Endothelial cell of umbilical vein (primary cell): ENCODE data around the gene LCN12. TPM values are rescaled to one million over a fixed set of nuclear protein-coding genes. Genes with fewer than 3 reads are reported as not detected.

Experiments used
- BruUV-seq: library from RNA; stranded (reverse); fragments of 400-500 nt; replicated peaks from 2 replicates; lab custom pipeline; 2021; lab: Mats Ljungman, UMichigan
- CTCF ChIA-PET: fragments of 300-600, 350-600 bp; sonication (Branson Sonifier 250); formaldehyde crosslinking; loops from one replicate; lab custom pipeline; 2021; ENCODE audit warnings: antibody characterized with exemption, inconsistent platforms; lab: Charles Lee
- POLR2A ChIA-PET: fragments of 300-600, 350-600 bp; sonication (Branson Sonifier 250); formaldehyde crosslinking; loops from one replicate; lab custom pipeline; 2021; ENCODE audit warnings: antibody characterized with exemption, inconsistent platforms; lab: Charles Lee
- DNase-seq: peaks from one replicate; pipeline ENCODE4 v3.0.0-alpha.2; 2011; ENCODE audit warnings: low read depth, low spot score
- FAIRE-seq: peaks from 2 replicates; lab custom pipeline; 2011; peaks lifted over from hg19 to GRCh38; lab: Jason Lieb, UNC
- H2AFZ ChIP-seq: 2 replicates; pipeline ENCODE4 v1.6.0; 2012; ENCODE audit warnings: low read depth, low read length, control low read depth, inconsistent platforms
- H3K27ac ChIP-seq: 2 replicates; pipeline ENCODE4 v1.5.1; 2011; ENCODE audit warnings: low read depth, mild to moderate bottlenecking, control low read depth, low read length, moderate library complexity; ENCODE audit not compliant: insufficient read depth
- H3K27me3 ChIP-seq, 2 experiments: 2 replicates each; pipeline versions ENCODE4 v1.6.0 to v1.6.1; 2011; ENCODE audit warnings: low read length in 2 of 2, mixed read lengths in 1 of 2; ENCODE audit not compliant: control insufficient read depth in 2 of 2, insufficient read depth in 2 of 2
- H3K36me3 ChIP-seq, 2 experiments: 2 replicates in 1 of 2; 3 replicates in 1 of 2; pipeline ENCODE4 v1.5.1; 2011; ENCODE audit warnings: low read length in 2 of 2, mild to moderate bottlenecking in 1 of 2, moderate library complexity in 1 of 2; ENCODE audit not compliant: control insufficient read depth in 2 of 2, insufficient read depth in 2 of 2; ENCODE audit errors: extremely low read depth in 1 of 2
- H3K4me1 ChIP-seq: 3 replicates; pipeline ENCODE4 v1.5.1; 2011; ENCODE audit warnings: mild to moderate bottlenecking, low read length; ENCODE audit not compliant: control insufficient read depth, insufficient read depth; ENCODE audit errors: extremely low read depth
- H3K4me2 ChIP-seq: 2 replicates; pipeline ENCODE4 v1.6.1; 2011; ENCODE audit warnings: low read length, control low read depth, mixed read lengths; ENCODE audit not compliant: insufficient read depth
- H3K4me3 ChIP-seq, 3 experiments: fragments of 200-600 bp in 1 of 3; sonication (generic), shearing (Covaris generic) in 1 of 3; replicated peaks in 1 of 3; 2 replicates each; pipeline ENCODE4 v1.5.1; 2011 to 2016; ENCODE audit warnings: control low read depth in 3 of 3, low read length in 3 of 3, mild to moderate bottlenecking in 2 of 3, inconsistent platforms in 1 of 3, low read depth in 1 of 3, moderate library complexity in 1 of 3; ENCODE audit not compliant: insufficient read depth in 1 of 3
- H3K79me2 ChIP-seq: 2 replicates; pipeline ENCODE4 v1.6.0; 2012; ENCODE audit warnings: low read length, inconsistent platforms; ENCODE audit not compliant: control insufficient read depth, insufficient read depth
- H3K9ac ChIP-seq: replicated peaks from 2 replicates; pipeline ENCODE3; 2011; ENCODE audit warnings: low read length, control low read depth; ENCODE audit not compliant: insufficient read depth; ENCODE audit errors: extremely low read depth
- H3K9me1 ChIP-seq: replicated peaks from 3 replicates; pipeline ENCODE4 v1.6.0; 2011; ENCODE audit warnings: mild to moderate bottlenecking, low read length; ENCODE audit not compliant: control insufficient read depth, insufficient read depth; ENCODE audit errors: extremely low read depth
- H3K9me3 ChIP-seq: replicated peaks from 2 replicates; pipeline ENCODE4 v1.5.1; 2012; ENCODE audit warnings: low read length, inconsistent platforms; ENCODE audit not compliant: control insufficient read depth, insufficient read depth
- H4K20me1 ChIP-seq: replicated peaks from 2 replicates; pipeline ENCODE3; 2011; ENCODE audit warnings: mild to moderate bottlenecking, low read length; ENCODE audit not compliant: control insufficient read depth, insufficient read depth; ENCODE audit errors: extremely low read depth
- EZH2 ChIP-seq: IDR thresholded peaks from 2 replicates; pipeline ENCODE4 v1.6.1; 2012; ENCODE audit warnings: borderline replicate concordance, low read depth, mild to moderate bottlenecking, moderate library complexity, low read length, inconsistent platforms; ENCODE audit not compliant: severe bottlenecking
- FOS ChIP-seq: IDR thresholded peaks from 2 replicates; pipeline ENCODE4 v1.6.1; 2011; ENCODE audit warnings: mild to moderate bottlenecking, low read length, moderate library complexity, borderline replicate concordance; ENCODE audit not compliant: insufficient read depth
- GATA2 ChIP-seq: IDR thresholded peaks from 2 replicates; pipeline ENCODE4 v1.7.0; 2011; ENCODE audit warnings: low read depth, mild to moderate bottlenecking, moderate library complexity, mixed read lengths, low read length; ENCODE audit not compliant: insufficient read length, insufficient read depth
- JUN ChIP-seq: IDR thresholded peaks from 2 replicates; pipeline ENCODE4 v1.6.1; 2011; ENCODE audit warnings: borderline replicate concordance, low read depth; ENCODE audit not compliant: insufficient read length, insufficient read depth
- MYC ChIP-seq: IDR thresholded peaks from one replicate; pipeline ENCODE4 v1.6.1; 2011; ENCODE audit warnings: mild to moderate bottlenecking, low read depth, low read length
- POLR2A ChIP-seq: IDR thresholded peaks from 2 replicates; pipeline ENCODE4 v1.6.1; 2012; ENCODE audit warnings: low read depth, mild to moderate bottlenecking, control low read depth, low read length
- POLR2AphosphoS5 ChIP-seq: IDR thresholded peaks from 2 replicates; pipeline ENCODE4 v1.6.1; 2012; ENCODE audit warnings: low read depth, mild to moderate bottlenecking, control low read depth, low read length, moderate library complexity; ENCODE audit not compliant: insufficient read depth
- dilution Hi-C: fragments of 300-500 bp; cut with MboI; formaldehyde crosslinking; loops from one replicate; pipeline ENCODE4 v1.15.0; 2019; ENCODE audit warnings: low sequenced_read_pairs; ENCODE audit not compliant: extremely low pct_ligation_motif_present
- intact Hi-C: fragments of 100-400 bp; cut with micrococcal nuclease; formaldehyde crosslinking; loops from one replicate; pipeline ENCODE4 v1.10.0; 2022
- polyA plus RNA-seq, 4 experiments: library from polyadenylated mRNA; depleted of rRNA in 3 of 4; stranded (reverse) in 3 of 4; unstranded in 1 of 4; fragments of >200 nt; gene quantifications; 2 replicates each; pipeline versions ENCODE4 v1.2.1 to v1.2.3, GENCODE V29; 2011 to 2012; ENCODE audit warnings: missing spikeins in 1 of 4
- total RNA-seq: library from RNA; stranded (reverse); gene quantifications from 2 replicates; pipeline ENCODE4 v1.2.3, GENCODE V29; 2021
- TF ChIP-seq, protein P1 (sequence below): IDR thresholded peaks from 2 replicates; pipeline ENCODE4 v1.6.1; 2011; ENCODE audit not compliant: insufficient read depth, insufficient read length
- TF ChIP-seq, protein P2 (sequence below), 2 donors: IDR thresholded peaks; 1 replicate in 1 of 2; 2 replicates in 1 of 2; pipeline ENCODE4 v1.5.1; 2011; ENCODE audit warnings: low read length in 2 of 2, mild to moderate bottlenecking in 2 of 2, moderate library complexity in 2 of 2, control low read depth in 1 of 2, inconsistent platforms in 1 of 2, low read depth in 1 of 2; ENCODE audit not compliant: insufficient read depth in 1 of 2; ENCODE audit errors: extremely low read depth in 1 of 2

LCN12 gene
- total and polyA plus RNA-seq, 2 donors (not counting 3 experiments of a cell fraction or from before 2014, with no cell fraction given): 0.35 to 0.52 TPM

DNA sequence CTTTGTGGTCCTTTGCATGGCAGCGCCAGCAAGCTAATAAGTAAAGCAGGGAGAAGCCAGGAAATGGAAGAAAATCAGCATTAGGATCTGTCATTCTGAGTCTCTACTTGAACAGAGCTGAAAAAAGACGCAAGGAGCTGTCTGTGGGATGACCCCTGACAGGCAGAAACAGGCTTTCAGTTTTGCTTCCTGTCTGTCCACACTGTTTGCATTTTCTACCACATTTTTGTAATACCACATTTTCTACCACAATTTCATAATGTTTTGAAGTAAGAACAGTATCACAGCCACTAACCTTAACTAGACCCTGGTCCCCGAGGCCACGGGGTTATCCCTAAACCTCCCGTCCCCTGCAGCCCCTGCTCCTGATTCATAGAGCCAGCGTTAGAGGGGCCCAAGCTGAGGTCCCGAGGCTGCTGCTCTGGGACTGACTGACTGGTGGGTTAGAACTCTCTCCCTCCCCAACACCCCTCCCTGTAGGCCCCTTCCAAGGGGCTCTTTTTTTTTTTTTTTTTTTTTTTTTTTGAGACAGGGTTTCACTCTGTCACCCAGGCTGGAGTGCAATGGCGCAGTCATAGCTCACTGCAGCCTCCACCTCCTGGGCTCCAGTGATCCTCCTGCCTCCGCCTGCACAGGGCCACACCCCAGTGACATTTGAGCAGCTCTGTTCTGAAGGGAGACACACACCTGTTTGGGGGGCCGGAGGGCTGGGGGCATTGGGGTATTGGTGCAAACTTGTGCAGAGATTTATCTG is 48.3 kb downstream of the LCN12 start:
- H3K9me3 ChIP-seq: no peaks in the 10 kb centered on the region
- no peak overlapping the region for H3K4me2 ChIP-seq
- H3K4me1 ChIP-seq: peaks cover 24% of the 10 kb centered on the region
- H3K9me1 ChIP-seq: no peaks in the 10 kb centered on the region
- ChIA-PET CTCF (interaction anchor here (0.9 to 1.3 kb wide), 2 partner anchors 29 to 36 kb away, joined by 4 read pairs; no protein-coding TSS in a partner anchor), POLR2A (no interaction called here)
- no TSS peak for BruUV-seq
- no peak overlapping the region for H3K27ac ChIP-seq
- no peaks in the 10 kb centered on the region for H3K79me2 ChIP-seq
- no peak overlapping the region for H2AFZ ChIP-seq
- FAIRE-seq (peak; percentile 66), DNase-seq (no peak)
- no peaks in the 10 kb centered on the region for H4K20me1 ChIP-seq
- no peak overlapping the region for H3K4me3 ChIP-seq
- intact Hi-C loops: no loop called here
- TF ChIP-seq EZH2 (no peak), POLR2AphosphoS5 (no peak), JUN (no peak), FOS (no peak), POLR2A (no peak), MYC (no peak), GATA2 (no peak)
- TF ChIP-seq, protein P1, sequence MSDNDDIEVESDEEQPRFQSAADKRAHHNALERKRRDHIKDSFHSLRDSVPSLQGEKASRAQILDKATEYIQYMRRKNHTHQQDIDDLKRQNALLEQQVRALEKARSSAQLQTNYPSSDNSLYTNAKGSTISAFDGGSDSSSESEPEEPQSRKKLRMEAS: no peak
- TF ChIP-seq, protein P2, sequence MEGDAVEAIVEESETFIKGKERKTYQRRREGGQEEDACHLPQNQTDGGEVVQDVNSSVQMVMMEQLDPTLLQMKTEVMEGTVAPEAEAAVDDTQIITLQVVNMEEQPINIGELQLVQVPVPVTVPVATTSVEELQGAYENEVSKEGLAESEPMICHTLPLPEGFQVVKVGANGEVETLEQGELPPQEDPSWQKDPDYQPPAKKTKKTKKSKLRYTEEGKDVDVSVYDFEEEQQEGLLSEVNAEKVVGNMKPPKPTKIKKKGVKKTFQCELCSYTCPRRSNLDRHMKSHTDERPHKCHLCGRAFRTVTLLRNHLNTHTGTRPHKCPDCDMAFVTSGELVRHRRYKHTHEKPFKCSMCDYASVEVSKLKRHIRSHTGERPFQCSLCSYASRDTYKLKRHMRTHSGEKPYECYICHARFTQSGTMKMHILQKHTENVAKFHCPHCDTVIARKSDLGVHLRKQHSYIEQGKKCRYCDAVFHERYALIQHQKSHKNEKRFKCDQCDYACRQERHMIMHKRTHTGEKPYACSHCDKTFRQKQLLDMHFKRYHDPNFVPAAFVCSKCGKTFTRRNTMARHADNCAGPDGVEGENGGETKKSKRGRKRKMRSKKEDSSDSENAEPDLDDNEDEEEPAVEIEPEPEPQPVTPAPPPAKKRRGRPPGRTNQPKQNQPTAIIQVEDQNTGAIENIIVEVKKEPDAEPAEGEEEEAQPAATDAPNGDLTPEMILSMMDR (IDR thresholded peaks at IDR 0.05; ENCODE audit: extremely low read depth in 1 of 2, insufficient read depth in 1 of 2, low read depth in 1 of 2, low read length in 2 of 2): no peak
- no peaks in the 10 kb centered on the region for H3K36me3 ChIP-seq
- H3K27me3 ChIP-seq: no peaks in the 10 kb centered on the region
- H3K9ac ChIP-seq: no peak overlapping the region
- dilution Hi-C loops: no loop called here
